ENCODE results near the gene HSH2D. TPM values are rescaled to one million over a fixed set of nuclear protein-coding genes. Genes with fewer than 3 reads are reported as not detected.

Gene HSH2D
- total and polyA plus RNA-seq, 10 of the 15 experiments (the other 5 are each of a cell fraction or from before 2014, with no cell fraction given) = 22.0 to 145 (median 89.3) TPM

GRCh38 chr19:16146112-16146511 is 2.6 kb downstream of the HSH2D start:
- BruUV-seq (replicated peaks) = no TSS peak
- DNase-seq (ENCODE audit: low read depth, low spot score) (no peak), ATAC-seq (no peak), FAIRE-seq (no peak)
- Histone ChIP-seq H3K4me3 (peak overlapping the region; percentile 92), H3K9me3 (replicated peaks; ENCODE audit: control insufficient read depth, insufficient read depth, low read length) (no peaks in the 10 kb centered on the region; the same call in 2 of the 3 replicates), H2AFZ (ENCODE audit: control insufficient read depth, low read depth, low read length) (no peak overlapping the region), H3K9ac (ENCODE audit: control insufficient read depth, insufficient read depth, low read length) (peak overlapping the region; percentile 98; the same call in 1 of the 2 replicates), H3K79me2 (ENCODE audit: control insufficient read depth, insufficient read depth, low read length) (peaks cover 72% of the 10 kb centered on the region), H3K27ac (ENCODE audit: control insufficient read depth, insufficient read depth) (peak overlapping the region; percentile 99), H3K4me1 (ENCODE audit: control insufficient read depth, insufficient read depth, low read length) (peaks cover 36% of the 10 kb centered on the region), H3K4me2 (ENCODE audit: control insufficient read depth, insufficient read depth) (peak overlapping the region; percentile 84), H3K36me3 (ENCODE audit: control insufficient read depth in 2 of 2, insufficient read depth in 2 of 2, low read length in 1 of 2) (peaks cover 8 to 17% of the 10 kb centered on the region in 2 experiments), H4K20me1 (ENCODE audit: control insufficient read depth, insufficient read depth) (peaks cover 6% of the 10 kb centered on the region), H3K27me3 (replicated peaks in 1 of 2; ENCODE audit: control insufficient read depth in 2 of 2, insufficient read depth in 2 of 2, low read length in 1 of 2) (no peaks in the 10 kb centered on the region)
- RAD21 ChIA-PET (ENCODE audit: unreplicated experiment) = interaction anchor here (0.7 to 4.0 kb wide), 10 partner anchors 9 to 67 kb away, joined by 3 to 80 read pairs (median 4); partner anchors contain the start of genes AP1M1, FAM32A and RAB8A
- in situ Hi-C loops (cut with MboI) (no loop called here), intact Hi-C loops (cut with micrococcal nuclease; ENCODE audit: unreplicated experiment) (no loop called here)
- CTCF ChIA-PET = interaction anchor here (0.5 to 8.2 kb wide), 14 partner anchors 10 to 105 kb away, joined by 3 to 111 read pairs (median 4); partner anchors contain the start of genes FAM32A and RAB8A
- POLR2A ChIA-PET = interaction anchor here (0.6 to 7.2 kb wide), 6 partner anchors 10 to 857 kb away, joined by 5 to 174 read pairs (median 26); partner anchors contain the start of genes RAB8A and TPM4
- SMC1A ChIA-PET (ENCODE audit: uncharacterized antibody, unreplicated experiment) = interaction anchor here (0.6 to 9.6 kb wide), 7 partner anchors 10 to 105 kb away, joined by 3 to 135 read pairs (median 12); partner anchors contain the start of genes FAM32A and RAB8A
- TF ChIP-seq ZNF24 (IDR thresholded peaks at IDR 0.05) = peak; percentile 87; the same call in 1 of the 2 replicates
- TF ChIP-seq POLR2AphosphoS2 (IDR thresholded peaks at IDR 0.05; ENCODE audit: low read depth, low read length) = 0 out of 2 replicates have a peak, but pooled peaks have one; percentile 28
- TF ChIP-seq POLR2A (IDR thresholded peaks at IDR 0.05; ENCODE audit: low read depth, low read length) = peak; percentile 40; the same call in 1 of the 2 replicates
- TF ChIP-seq EGR1 (IDR thresholded peaks at IDR 0.05; ENCODE audit: borderline replicate concordance in 1 of 2, low read depth in 2 of 2, low read length in 2 of 2) = no peak
- 11% methylated on average over 5 of the region's 5 CpGs for WGBS (ENCODE audit: insufficient coverage, insufficient replicate concordance, low lambda C conversion rate, missing lambda C conversion rate)
